ENCODE results near the gene VSIR. TPM values are rescaled to one million over a fixed set of nuclear protein-coding genes. Genes with fewer than 3 reads are reported as not detected.

VSIR gene
- total RNA-seq, 1 donor from 2014 or later, result 2.9 TPM

DNA sequence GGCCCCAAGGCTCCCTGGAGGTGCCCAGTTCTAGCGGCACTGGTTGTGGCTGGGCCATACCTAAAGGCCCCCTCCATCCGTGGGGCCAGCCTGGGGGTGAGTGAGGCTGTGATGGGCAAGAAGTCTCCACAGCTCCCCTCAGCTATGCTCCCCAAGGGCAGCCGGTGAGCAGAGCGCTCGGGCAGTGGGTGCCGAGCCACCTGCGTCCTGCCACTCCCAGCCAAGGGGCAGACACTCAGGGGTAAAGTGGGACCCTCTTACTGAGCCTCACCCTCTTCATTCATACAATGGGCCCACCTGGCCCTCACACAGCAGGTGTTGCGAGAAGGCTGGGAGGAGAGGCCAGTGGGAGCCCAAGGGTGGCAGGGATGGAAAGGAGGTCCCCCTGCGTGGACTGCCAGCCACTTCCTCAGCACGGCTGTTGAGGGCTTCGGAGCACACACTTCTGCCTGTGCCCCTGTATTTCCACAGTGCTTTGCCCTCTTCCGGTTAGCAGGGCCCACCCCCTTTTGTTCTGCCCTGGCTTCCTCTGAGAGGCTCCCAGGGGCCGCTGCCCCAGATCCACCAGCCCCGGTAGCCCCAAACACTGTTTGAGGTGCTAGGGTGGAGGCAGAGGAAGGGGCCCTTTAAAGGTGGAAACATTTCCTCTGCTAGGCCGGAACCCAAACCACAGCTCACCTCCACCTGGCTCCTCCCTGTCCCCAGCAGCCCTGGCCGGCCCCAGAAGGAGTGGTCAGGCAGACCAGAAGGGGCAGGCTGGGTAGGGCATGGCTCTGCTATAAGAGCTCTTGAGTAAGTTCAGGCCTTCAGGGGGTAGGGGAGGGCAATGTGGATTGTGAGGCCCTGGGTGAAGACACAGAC, 37.4 kb downstream of the VSIR start:
- no peak overlapping the region for H2AFZ ChIP-seq (ENCODE audit: low read depth, low read length)
- no peaks in the 10 kb centered on the region for H3K4me1 ChIP-seq (ENCODE audit: insufficient read depth, low read length)
- no peak overlapping the region for H3K4me3 ChIP-seq (ENCODE audit: insufficient read depth, low read depth, low read length)
- no peak for DNase-seq (ENCODE audit: low read depth)
- Mint-ChIP-seq H3K27ac (ENCODE audit: unreplicated experiment) (no peak overlapping the region), H3K4me3 (ENCODE audit: unreplicated experiment) (no peak overlapping the region), H3K27me3 (ENCODE audit: low read depth, unreplicated experiment) (peaks cover 44% of the 10 kb centered on the region), H3K36me3 (ENCODE audit: low read depth, unreplicated experiment) (no peaks in the 10 kb centered on the region), H3K9me3 (ENCODE audit: unreplicated experiment) (peaks cover 2% of the 10 kb centered on the region), H3K4me1 (ENCODE audit: low read depth, unreplicated experiment) (no peaks in the 10 kb centered on the region)
- H3K27me3 ChIP-seq (ENCODE audit: insufficient read depth, low read length), result peaks cover 2% of the 10 kb centered on the region
- no peak for FAIRE-seq
- H3K36me3 ChIP-seq (ENCODE audit: insufficient read depth, low read length), result no peaks in the 10 kb centered on the region
- no peaks in the 10 kb centered on the region for H4K20me1 ChIP-seq (ENCODE audit: insufficient read depth, low read length)
- TF ChIP-seq, protein P1, sequence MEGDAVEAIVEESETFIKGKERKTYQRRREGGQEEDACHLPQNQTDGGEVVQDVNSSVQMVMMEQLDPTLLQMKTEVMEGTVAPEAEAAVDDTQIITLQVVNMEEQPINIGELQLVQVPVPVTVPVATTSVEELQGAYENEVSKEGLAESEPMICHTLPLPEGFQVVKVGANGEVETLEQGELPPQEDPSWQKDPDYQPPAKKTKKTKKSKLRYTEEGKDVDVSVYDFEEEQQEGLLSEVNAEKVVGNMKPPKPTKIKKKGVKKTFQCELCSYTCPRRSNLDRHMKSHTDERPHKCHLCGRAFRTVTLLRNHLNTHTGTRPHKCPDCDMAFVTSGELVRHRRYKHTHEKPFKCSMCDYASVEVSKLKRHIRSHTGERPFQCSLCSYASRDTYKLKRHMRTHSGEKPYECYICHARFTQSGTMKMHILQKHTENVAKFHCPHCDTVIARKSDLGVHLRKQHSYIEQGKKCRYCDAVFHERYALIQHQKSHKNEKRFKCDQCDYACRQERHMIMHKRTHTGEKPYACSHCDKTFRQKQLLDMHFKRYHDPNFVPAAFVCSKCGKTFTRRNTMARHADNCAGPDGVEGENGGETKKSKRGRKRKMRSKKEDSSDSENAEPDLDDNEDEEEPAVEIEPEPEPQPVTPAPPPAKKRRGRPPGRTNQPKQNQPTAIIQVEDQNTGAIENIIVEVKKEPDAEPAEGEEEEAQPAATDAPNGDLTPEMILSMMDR (IDR thresholded peaks at IDR 0.05; ENCODE audit: insufficient read depth, low read depth, low read length), result no peak
- no peak for TF ChIP-seq EZH2 (IDR thresholded peaks at IDR 0.05; ENCODE audit: insufficient read depth, low read length)
- H3K9me3 ChIP-seq (ENCODE audit: insufficient read depth, low read depth, low read length), result no peaks in the 10 kb centered on the region
- H3K9ac ChIP-seq (ENCODE audit: low read length), result no peak overlapping the region
- no peaks in the 10 kb centered on the region for H3K79me2 ChIP-seq (ENCODE audit: insufficient read depth, low read length)
- no peak overlapping the region for H3K27ac ChIP-seq (ENCODE audit: low read depth, low read length)
- no peak overlapping the region for H3K4me2 ChIP-seq (ENCODE audit: low read length)

DNA sequence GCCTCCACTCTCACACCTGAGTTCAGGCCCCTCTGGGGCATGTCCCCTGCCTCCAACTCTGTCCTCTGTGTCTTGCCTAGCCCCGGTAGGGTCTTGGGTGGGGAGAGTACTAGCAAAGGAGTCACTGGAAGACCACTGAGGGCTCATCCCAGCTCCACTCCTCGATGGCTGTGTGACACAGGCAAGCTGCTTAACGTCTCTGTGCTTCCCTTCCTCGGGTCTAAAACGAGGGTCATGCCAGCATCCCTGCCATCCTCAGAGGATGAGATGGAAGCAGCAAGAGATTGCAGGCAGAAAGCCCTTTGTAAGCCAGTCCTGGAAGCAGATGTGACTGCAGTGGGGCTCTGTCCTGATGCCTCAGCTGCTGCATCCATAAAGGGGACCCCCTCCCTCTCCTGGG, 38.5 kb downstream of the VSIR start:
- peaks cover 2% of the 10 kb centered on the region for H3K27me3 ChIP-seq (ENCODE audit: insufficient read depth, low read length)
- no peak overlapping the region for H3K27ac ChIP-seq (ENCODE audit: low read depth, low read length)
- Mint-ChIP-seq H3K4me1 (ENCODE audit: low read depth, unreplicated experiment) (no peaks in the 10 kb centered on the region), H3K27ac (ENCODE audit: unreplicated experiment) (no peak overlapping the region), H3K36me3 (ENCODE audit: low read depth, unreplicated experiment) (no peaks in the 10 kb centered on the region), H3K4me3 (ENCODE audit: unreplicated experiment) (no peak overlapping the region), H3K9me3 (ENCODE audit: unreplicated experiment) (peaks cover 2% of the 10 kb centered on the region), H3K27me3 (ENCODE audit: low read depth, unreplicated experiment) (peaks cover 41% of the 10 kb centered on the region)
- H3K4me3 ChIP-seq (ENCODE audit: insufficient read depth, low read depth, low read length), result no peak overlapping the region
- H3K9me3 ChIP-seq (ENCODE audit: insufficient read depth, low read depth, low read length), result no peaks in the 10 kb centered on the region
- H3K79me2 ChIP-seq (ENCODE audit: insufficient read depth, low read length), result no peaks in the 10 kb centered on the region
- H3K4me2 ChIP-seq (ENCODE audit: low read length), result no peak overlapping the region
- no peak for FAIRE-seq
- TF ChIP-seq, protein P1 (IDR thresholded peaks at IDR 0.05; ENCODE audit: insufficient read depth, low read depth, low read length), result no peak
- TF ChIP-seq EZH2 (IDR thresholded peaks at IDR 0.05; ENCODE audit: insufficient read depth, low read length), result no peak
- H2AFZ ChIP-seq (ENCODE audit: low read depth, low read length), result no peak overlapping the region
- no peaks in the 10 kb centered on the region for H3K4me1 ChIP-seq (ENCODE audit: insufficient read depth, low read length)
- H4K20me1 ChIP-seq (ENCODE audit: insufficient read depth, low read length), result no peaks in the 10 kb centered on the region
- DNase-seq (ENCODE audit: low read depth), result no peak
- H3K36me3 ChIP-seq (ENCODE audit: insufficient read depth, low read length), result no peaks in the 10 kb centered on the region
- no peak overlapping the region for H3K9ac ChIP-seq (ENCODE audit: low read length)

DNA sequence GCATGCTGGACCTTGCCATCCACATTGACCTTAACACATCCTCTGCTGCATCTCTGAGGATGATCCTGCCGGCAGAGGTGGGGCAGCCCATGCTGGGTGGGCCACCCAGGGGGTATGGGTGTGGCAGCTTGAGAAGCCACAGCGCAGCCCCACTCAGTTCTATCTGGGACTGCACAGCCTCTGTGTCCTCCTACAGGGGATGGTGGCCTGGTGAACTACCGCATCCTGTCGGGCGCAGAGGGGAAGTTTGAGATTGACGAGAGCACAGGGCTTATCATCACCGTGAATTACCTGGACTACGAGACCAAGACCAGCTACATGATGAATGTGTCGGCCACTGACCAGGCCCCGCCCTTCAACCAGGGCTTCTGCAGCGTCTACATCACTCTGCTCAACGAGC, 41.5 kb downstream of the VSIR start:
- DNase-seq (ENCODE audit: low read depth) (no peak), FAIRE-seq (no peak)
- peaks cover 5% of the 10 kb centered on the region for H3K4me1 Mint-ChIP-seq (ENCODE audit: low read depth, unreplicated experiment)
- H3K27ac ChIP-seq (ENCODE audit: low read depth, low read length), result no peak overlapping the region
- H3K9me3 Mint-ChIP-seq (ENCODE audit: unreplicated experiment), result peaks cover 2% of the 10 kb centered on the region
- H3K4me3 Mint-ChIP-seq (ENCODE audit: unreplicated experiment), result no peak overlapping the region
- H3K9me3 ChIP-seq (ENCODE audit: insufficient read depth, low read depth, low read length), result no peaks in the 10 kb centered on the region
- H3K9ac ChIP-seq (ENCODE audit: low read length), result no peak overlapping the region
- no peak overlapping the region for H3K4me2 ChIP-seq (ENCODE audit: low read length)
- no peaks in the 10 kb centered on the region for H4K20me1 ChIP-seq (ENCODE audit: insufficient read depth, low read length)
- H3K27ac Mint-ChIP-seq (ENCODE audit: unreplicated experiment), result no peak overlapping the region
- H3K36me3 Mint-ChIP-seq (ENCODE audit: low read depth, unreplicated experiment), result no peaks in the 10 kb centered on the region
- H2AFZ ChIP-seq (ENCODE audit: low read depth, low read length), result no peak overlapping the region
- no peaks in the 10 kb centered on the region for H3K4me1 ChIP-seq (ENCODE audit: insufficient read depth, low read length)
- TF ChIP-seq EZH2 (IDR thresholded peaks at IDR 0.05; ENCODE audit: insufficient read depth, low read length), result no peak
- TF ChIP-seq, protein P1 (IDR thresholded peaks at IDR 0.05; ENCODE audit: insufficient read depth, low read depth, low read length), result no peak
- peaks cover 6% of the 10 kb centered on the region for H3K27me3 ChIP-seq (ENCODE audit: insufficient read depth, low read length)
- no peaks in the 10 kb centered on the region for H3K79me2 ChIP-seq (ENCODE audit: insufficient read depth, low read length)
- H3K36me3 ChIP-seq (ENCODE audit: insufficient read depth, low read length), result no peaks in the 10 kb centered on the region
- peaks cover 41% of the 10 kb centered on the region for H3K27me3 Mint-ChIP-seq (ENCODE audit: low read depth, unreplicated experiment)
- no peak overlapping the region for H3K4me3 ChIP-seq (ENCODE audit: insufficient read depth, low read depth, low read length)

All from astrocyte (in vitro differentiated cells and primary cell).